CD4-positive, alpha-beta T cell treated with Interleukin-4 for 1 hour (primary cell): Measurements from ENCODE around the gene IGFL1.
"Not testable (repeated sequence)": the region's sequence is repeated elsewhere in the genome, so short reads cannot be mapped to it uniquely, and the experiment has no call there.

Experiments
- DNase-seq, 2 donors: peaks; one replicate each; pipeline ENCODE4 v3.0.0-alpha.2; 2020 to 2022

The IGFL1 gene

GRCh38 chr19:46229442-46229841 is at the start of gene IGFL1:
Gene IGFL1 (plus strand): TSS chr19:46229742. CDS start chr19:46229775, 33 bp downstream.
- DNase-seq: no peak

GRCh38 chr19:46180701-46181387 is 48.7 kb upstream of the IGFL1 start:
- no peak for DNase-seq

- DNase-seq: peak in 1 of 2 donors; percentile 47
Observed at GRCh38 chr19:46181388-46181779, 48.2 kb upstream of the IGFL1 start.

GRCh38 chr19:46182476-46182875 is 47.1 kb upstream of the IGFL1 start:
- no peak for DNase-seq

- not testable (repeated sequence) for DNase-seq
Observed at GRCh38 chr19:46184775-46185710, 44.5 kb upstream of the IGFL1 start.

- DNase-seq: no peak
Observed at GRCh38 chr19:46186101-46186716, 43.3 kb upstream of the IGFL1 start.

- DNase-seq: no peak
Observed at GRCh38 chr19:46186717-46187101, 42.8 kb upstream of the IGFL1 start.

- no peak for DNase-seq
Observed at GRCh38 chr19:46189971-46190888, 39.3 kb upstream of the IGFL1 start.

- DNase-seq: no peak
Observed at GRCh38 chr19:46191356-46191755, 38.2 kb upstream of the IGFL1 start.

- no peak for DNase-seq
Observed at GRCh38 chr19:46191972-46192371, 37.6 kb upstream of the IGFL1 start.

- DNase-seq: not testable (repeated sequence)
Observed at GRCh38 chr19:46192626-46192991, 36.9 kb upstream of the IGFL1 start.

GRCh38 chr19:46192992-46193650 is 36.4 kb upstream of the IGFL1 start:
- peak in 1 of 2 donors; percentile 66 for DNase-seq

GRCh38 chr19:46193678-46194077 is 35.9 kb upstream of the IGFL1 start:
- no peak for DNase-seq

GRCh38 chr19:46195104-46195503 is 34.4 kb upstream of the IGFL1 start:
- no peak for DNase-seq

- DNase-seq: not testable (repeated sequence)
Observed at GRCh38 chr19:46195919-46196318, 33.6 kb upstream of the IGFL1 start.

- DNase-seq: no peak
Observed at GRCh38 chr19:46196410-46197124, 33.0 kb upstream of the IGFL1 start.

GRCh38 chr19:46197314-46198070 is 32.0 kb upstream of the IGFL1 start:
- no peak for DNase-seq

- no peak for DNase-seq
Observed at GRCh38 chr19:46198756-46199155, 30.8 kb upstream of the IGFL1 start.

GRCh38 chr19:46201454-46202310 is 27.9 kb upstream of the IGFL1 start:
- no peak for DNase-seq
